HG02970 (cell line): ENCODE measurements around the gene LDAH.
A peak's percentile ranks its signal among the peaks of the same experiment; 100 is the strongest.

ENCODE experiments used
- ATAC-seq: cut with Tn5 transposase; IDR thresholded peaks from one replicate; pipeline ENCODE4 v1.9.1; 2021; ENCODE audit warnings: mild to moderate bottlenecking, moderate library complexity, moderate number of reproducible peaks; ENCODE audit not compliant: unreplicated experiment, low FRiP score

Gene LDAH

DNA sequence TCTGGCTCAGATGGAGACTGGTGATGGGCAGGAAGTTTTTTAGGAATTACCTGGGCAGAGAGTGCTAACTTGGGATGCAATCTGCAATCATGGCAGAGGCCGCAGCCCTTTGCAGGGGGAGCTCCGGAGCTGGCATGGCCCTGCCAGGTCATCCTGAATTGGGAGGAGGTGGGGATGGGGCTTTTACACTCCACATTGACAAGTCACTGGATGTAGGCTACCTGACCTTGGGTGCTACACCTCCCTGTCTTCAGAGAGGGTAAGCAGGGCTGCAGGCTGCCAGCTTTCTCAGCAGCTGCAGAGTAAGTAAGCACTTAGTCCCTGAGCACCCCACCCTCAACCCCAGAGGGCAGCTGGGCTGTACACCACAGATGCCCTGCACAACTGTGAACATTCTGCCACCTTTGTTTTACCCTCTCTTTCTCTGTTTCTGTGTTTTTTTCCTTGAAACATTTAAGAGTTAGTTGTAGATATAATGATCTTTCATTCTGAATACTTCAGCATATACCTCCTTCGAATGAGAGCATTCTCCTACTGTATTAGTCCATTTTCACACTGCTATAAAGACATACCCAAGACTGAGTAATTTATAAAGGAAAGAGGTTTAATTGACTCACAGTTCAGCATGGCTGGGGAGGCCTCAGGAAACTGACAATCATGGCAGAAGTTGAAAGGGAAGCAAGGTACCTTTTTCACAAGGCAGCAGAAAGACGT lies 165.2 kb downstream of the LDAH start:
- ATAC-seq: no peak

DNA sequence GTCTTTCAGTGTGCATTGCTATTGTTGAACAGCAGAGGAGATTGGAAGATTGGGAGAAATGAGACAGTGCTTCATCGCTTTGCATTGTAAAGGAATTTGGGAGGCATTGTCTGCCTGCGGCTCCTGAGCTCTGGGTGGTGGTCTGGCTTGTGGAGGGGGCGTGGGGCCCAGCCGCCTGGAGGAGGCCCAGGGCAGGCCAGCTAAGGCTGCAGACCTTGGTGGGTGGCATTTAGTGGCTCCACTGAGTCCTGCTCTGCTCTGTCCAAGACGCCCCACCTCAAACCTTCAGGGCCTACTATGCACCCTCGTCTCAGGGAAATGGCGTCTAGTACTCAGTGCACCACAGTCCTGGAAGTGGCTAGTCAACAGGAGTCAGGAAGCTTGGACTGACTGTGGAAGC lies 166.3 kb downstream of the LDAH start:
- no peak for ATAC-seq

DNA sequence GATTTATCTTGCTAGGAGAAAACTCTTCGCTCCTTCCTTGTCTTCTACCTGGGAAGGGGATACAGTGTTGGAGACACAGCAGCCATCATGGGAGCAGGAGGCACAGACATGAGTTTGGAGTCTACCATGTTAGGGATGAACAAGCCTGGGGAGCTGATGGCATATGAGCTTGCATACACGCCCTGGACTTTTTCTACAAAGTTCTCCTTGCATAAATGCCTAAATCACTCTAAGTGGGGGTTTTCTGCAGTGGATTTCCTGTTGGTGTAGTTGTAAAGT lies 168.4 kb downstream of the LDAH start:
- no peak for ATAC-seq

DNA sequence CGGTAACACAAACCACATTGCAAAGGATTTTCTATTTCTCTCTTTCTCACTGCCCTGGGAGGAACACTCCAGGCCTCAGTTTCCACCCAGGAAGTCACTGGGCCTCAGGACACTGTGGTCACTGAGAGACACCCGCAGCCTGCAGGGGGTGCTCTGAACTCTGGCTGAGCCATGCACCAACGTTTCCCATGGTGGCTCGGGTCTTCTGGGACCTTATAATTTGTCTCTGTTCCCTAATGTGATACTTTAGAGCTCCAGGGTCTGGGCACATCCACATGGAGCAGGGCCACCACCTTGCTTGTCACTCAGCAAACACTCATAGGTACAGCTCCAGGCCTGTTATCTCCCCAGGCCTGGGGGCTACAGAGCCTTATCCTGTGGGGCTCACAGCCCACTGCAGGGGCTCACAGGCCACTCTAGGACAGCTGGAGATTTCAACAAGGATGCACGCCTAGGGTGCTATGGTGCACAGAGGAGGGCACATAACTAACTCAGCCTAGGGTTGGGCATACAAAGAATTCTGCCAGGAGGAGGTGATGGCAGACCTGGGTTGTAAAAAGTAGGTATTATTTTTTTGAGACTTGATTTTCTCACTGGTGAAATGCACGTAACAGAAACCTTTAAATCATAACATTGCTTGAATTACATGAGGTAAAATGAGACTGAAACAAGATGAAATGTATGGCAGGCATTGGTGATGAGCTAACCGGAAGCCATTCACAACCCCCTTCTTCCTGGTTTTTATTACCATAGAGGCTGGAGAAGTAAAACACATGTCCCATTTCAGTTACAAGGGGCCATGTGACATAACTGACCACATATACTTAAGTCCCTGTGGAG lies 169.0 kb downstream of the LDAH start:
- no peak for ATAC-seq

DNA sequence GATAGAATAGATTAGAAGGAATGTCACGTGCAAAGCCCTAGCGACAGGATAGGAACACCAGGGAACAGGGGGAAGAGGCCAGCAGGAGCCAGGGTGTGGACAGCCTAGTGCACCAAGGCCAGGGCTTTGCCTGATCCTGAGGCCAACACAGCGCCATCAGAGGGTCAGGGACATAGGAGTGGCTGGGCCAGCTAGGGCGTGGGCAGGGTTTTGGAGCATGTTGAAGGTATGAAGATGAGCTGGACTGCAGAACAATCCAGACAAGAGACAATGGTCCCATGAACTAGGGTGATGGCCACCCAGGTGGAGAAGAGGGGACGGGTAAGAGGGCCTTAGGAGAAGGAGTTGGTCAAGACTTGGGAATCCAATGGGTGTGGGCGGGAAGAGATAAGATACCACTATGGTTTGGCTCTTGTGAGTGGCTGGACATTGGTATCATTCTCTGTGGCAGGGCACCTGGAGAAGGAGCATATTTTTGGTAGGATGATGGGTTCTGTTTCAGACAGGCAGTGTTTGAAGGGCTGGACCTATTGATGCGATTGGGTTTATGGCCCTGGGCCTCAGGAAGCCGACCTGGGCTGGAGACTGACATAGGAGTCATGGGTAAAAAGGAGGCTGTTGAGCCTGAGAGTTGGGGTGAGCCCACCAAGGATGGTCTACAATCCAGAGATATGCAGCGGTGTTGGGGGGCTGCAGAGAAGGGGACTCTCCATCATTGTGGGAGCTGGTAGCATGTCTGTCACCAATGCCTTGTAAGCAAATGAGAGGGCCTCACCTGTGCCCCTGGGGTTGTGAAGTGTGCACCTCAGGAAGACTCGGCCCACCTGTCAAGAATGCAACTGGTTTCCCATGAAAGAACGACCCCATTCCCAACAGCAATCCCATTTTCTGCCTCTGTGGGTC lies 170.0 kb downstream of the LDAH start:
- no peak for ATAC-seq

DNA sequence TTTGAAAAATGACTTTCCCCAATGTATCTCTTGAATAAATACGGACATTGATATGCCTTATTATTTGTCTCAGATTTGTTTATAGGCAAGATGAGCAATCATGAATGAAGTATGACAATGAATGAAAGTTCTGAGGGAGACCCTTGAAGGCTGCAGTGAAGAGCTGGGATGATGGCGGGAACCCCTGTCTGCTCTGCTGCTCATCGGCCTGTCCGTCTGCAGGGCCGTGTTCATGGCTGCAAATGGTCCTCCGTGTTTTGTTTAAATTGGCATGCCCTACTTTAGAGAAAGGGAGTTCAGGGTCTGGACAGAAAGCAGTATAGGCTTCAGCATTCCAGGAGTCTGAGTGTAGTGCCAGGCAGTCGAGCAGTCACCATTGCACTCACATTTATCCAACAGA lies 170.8 kb downstream of the LDAH start:
- ATAC-seq: no peak

DNA sequence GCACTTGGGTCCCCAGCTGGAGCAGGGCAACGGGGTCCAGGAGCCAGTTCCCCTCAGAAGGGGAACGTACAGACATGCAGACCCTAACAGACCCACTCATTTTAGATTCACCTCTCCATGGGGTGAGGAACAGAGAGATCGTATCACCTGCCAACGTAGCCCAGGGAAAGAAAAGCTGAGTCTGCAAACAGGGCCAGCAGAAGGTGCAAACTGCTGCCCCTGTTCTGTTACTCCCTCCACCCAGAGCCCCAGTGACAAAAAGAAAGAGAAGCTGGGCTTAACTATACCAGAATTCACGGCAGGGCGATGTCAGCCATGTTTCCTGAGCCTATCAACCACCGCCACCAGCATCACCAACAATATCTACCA lies 171.2 kb downstream of the LDAH start:
- ATAC-seq: no peak

DNA sequence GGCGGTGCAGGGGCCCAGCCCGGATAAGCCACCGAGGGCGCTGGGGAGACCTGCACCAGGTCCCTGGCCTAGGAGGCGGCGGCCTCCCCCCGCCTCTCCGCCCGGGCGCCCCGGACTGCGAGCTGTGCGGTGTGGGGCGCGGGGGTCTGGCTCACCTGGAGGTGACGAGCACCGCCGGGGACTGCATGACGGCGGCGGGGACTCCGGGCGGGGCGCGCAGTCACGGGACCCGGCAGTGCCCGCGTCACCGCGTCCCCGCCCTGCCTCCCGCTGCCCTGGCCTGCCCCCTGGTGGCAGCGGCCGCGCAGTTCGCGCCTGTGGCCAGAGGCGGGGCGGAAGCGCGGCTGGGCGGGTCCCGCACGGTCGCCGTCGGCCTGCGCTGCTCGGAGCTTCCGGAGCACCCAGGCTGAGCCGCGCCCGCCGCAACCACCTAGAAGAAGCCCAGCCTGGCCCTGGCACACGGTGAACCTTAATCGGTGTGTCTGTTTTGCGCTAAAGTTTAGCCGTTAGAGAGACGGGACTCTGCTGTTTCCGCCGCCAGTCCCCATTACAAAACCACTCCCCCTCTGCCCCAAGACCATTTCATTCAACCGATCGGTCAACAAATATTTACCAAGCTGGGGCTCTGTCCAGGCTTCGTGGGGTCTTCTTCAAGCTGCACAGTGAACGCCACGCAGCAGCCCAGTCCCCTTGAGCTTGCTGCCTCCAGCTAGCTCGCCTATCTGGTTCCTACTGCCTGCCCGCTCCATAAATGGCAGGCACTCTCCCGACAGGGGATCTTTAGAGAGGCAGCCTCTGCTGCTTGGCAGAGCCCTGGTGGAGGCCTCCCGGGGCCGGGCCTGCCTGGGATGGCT lies 171.8 kb downstream of the LDAH start, which contains the start of gene HS1BP3:
Gene HS1BP3 (minus strand): TSS at position 222 of the 854 bp plus-strand sequence. CDS start 35 bp downstream, at position 187.
- peak; percentile 97 for ATAC-seq

DNA sequence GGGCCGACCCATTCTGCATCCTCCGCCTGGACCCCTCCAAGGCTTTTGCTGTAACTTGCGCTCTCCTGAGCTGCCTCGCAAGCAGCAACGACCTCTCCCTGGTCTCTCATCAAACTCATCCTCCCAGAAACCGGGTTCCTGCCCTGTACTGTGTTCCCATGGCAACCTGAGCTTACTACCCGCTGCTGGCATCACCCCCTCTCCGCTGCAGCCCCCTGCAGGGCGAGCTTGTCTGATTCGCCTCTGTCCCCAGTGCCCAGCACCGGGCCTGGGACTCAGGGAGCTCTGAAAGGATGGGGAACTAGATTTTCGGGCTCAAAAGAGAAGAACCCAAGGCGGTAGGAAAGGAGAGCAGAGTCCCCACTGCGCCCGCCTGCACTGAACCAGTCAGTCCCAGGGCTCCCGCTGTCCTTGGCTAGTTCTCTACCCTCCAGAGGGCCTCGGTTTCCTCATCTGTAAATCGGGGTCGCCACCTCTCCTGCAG lies 172.5 kb downstream of the LDAH start:
- ATAC-seq: peak; percentile 1

DNA sequence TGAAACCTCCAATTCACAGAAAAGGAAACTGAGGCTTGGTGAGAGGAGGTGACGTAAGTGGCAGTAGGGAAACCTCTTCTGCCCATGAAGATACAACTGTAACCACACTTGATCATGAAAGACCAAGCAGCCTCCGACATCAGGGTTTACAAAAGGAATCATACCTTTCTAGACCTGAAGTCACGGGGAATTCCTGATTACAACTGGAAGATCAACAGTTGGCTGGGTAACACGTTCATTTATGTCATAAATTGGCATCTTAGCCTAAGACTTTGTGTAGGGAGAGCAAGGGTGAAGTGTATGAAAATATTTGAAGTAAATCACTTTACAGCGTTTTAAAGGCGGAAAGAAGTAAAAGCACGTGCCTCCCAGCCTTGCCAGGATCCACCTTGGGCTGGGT lies 172.9 kb downstream of the LDAH start:
- ATAC-seq: no peak

DNA sequence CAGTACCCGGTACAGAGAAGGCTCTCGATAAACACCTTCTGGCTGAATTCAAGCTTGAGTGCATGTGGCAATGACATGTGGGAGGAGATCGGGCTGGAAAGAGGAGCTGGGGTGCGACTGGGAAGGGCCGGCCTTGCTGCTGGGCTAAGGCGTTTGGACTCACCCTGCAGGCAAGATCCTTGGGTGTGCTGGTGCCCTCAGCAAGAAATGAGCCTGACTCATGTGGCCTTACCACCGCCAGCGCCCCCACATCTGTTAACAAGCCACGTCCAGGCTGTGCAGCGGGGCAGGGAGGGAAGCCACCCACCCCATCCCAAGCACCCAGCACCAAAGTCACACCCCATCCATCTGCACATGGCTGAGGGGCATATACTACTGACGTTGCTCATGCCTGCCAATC lies 173.3 kb downstream of the LDAH start:
- ATAC-seq: no peak

DNA sequence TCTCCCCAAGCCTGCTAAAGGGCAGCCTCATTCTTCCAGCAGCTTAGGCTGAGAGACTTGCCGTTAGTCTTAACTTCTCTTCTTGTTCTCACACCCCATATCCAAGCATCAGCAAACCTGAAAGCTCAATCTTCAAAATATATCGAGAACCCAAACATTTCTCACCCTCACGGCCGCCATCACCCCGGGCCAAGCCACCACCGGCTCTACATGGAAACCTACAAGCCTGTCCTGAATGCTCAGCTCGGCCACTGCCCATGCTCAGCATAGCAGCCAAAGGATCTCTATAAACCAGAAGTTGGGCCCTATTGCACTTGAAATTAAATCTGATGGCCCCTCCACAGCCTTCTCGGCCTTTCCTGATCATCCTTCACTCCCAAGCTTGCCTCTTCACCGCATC lies 174.1 kb downstream of the LDAH start:
- ATAC-seq: no peak

DNA sequence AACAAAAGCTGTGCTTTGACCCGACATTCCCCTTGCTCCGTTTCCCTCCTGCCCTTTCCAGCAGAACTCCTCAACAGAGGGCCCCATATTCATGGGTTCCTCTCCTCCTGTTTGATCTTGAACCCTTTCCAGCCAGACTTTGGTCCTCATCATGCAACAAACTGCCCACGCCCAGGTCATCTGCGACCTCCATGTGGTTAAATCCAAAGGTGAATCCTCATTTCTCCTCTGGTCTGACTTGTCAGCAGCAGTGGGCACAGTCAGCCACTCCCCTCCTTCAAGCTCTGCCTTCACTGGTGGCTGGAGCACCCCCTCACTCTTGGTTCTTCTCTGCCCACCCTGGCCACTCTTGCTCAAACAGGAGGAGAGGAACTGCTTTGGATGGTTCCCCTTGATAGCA lies 174.7 kb downstream of the LDAH start:
- ATAC-seq: no peak

DNA sequence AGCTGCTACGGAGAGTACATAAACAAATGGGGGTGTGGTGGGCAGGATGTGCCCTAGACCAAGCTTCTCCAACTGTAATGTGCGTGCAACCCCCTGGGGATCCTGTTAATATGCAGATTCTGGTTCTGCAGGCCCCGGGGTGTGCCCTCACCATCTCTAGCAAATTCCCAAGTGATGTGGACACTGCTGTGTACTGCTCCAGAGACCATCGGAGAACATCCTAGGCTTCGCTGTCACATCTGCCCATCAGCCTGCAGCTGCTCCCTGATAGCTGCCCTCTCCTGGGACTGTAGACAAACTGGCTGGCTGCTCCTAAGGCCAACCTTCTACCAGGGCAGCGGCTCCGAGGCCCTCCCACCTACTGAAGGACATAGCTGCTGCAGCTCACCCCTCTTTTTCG lies 175.2 kb downstream of the LDAH start:
- ATAC-seq: no peak

DNA sequence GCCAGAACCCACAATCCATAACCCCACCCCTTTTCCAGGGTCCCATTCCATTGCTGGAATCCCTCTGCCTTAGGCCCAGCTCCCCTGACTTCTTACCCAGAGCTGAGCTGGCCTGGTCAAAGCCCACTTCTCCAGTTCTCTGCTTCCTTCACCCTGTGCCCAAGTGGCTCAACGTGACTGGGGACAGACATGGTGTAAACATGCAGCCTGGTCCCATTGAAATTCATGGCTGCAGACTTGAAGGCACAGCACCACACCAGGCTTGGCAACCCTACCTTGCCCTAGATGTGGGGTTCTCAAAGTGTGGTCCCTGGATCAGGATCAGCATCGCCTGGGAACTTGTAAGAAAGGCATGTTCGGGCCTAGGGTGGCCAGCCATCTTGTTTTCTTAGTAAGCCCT lies 175.7 kb downstream of the LDAH start:
- no peak for ATAC-seq

DNA sequence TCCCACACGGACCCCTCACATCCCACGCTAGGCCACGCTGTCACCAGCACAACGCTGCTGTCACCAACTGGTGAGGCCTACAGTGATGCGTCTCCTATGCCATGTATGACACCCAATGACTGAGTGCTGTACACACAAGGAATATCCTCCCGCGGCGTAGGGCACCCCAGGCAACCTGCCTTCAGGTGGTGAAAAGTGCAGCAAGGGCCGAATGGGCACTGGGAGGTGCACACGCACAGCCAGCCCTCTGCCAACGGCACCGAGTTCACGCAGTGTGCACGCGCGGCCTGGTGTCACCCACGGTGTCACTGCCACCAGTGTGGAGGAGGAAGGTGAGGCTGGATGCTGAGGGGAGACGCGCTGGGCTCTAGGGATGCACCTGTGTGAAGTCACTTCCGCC lies 176.5 kb downstream of the LDAH start:
- ATAC-seq: no peak

DNA sequence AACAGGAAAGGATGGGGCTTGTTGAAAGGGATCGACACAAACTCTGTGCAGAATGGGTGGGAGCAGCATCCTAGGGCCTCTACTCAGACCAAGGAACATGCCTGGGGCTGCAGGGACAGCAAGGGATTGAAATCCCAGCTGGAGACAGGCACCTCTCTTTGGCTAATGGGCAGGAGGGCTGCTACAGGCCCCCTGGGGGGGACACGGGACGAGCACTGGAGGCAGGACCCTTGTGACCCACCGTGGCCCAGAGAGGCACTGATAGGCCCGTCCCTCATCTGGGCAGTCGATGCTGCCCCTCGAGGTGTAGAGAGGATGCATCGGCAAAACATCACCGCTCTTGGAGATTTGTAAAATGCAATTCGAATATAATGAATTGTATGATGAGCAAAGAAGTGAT lies 177.1 kb downstream of the LDAH start:
- no peak for ATAC-seq

DNA sequence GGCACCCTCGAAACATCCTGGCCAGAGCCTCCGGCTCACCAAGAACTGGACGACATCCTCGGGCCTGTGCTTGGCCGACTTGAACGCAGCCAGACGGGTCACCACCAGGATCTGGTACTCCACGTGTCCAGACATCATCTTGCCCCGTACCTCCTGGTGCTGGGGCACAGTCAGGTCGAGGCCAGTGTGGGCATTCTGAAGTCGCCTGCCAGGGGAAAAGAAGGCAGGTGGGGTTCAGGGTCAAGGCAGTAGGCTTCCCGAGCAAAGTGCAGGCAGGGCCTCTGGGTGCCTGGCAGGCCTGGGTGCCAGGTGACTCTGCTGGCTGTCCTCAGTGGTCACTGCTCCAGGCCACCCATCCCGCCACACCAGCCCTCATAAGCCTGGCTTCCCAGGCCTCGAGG lies 177.6 kb downstream of the LDAH start:
- ATAC-seq: no peak

DNA sequence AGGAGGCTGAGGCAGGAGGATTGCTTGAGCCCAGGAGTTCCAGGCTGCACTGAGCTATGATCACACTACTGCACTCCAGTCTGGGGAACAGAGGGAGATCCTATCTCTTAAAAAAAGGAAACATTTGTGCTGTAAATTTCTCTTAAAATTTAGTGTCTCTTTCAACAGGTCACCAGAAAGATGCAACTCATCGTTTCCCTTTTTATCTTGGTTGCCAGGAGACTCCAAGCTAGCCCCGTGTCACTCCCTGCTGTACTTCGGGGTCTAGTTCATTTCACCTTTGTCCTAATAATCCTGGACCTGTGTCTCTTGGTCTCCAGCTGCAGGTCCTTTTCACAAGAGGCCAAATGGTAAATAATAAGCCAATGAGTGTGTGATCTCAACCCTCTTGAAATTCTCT lies 179.1 kb downstream of the LDAH start:
- no peak for ATAC-seq

DNA sequence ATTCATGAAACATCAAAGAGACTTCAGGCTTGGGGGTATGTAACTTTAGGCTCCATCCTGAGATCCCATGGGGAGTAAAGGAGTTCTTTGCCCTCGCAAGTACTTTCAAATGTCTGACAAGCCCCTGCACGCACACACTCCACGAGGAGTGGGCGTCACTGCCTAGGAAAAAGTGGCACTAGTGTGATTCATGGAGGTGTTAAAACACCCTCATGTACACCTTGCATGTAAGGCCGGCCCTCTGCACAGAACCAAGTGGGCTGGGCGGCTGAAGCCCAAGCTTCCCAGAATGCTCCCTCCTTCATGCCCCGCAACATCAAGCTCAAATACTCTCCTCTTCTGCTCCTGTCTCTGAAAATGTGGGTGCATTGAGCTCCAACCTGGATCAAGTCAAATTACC lies 179.8 kb downstream of the LDAH start:
- ATAC-seq: no peak
